ENCODE results near the gene PRR20D. TPM values are rescaled to one million over a fixed set of nuclear protein-coding genes. Genes with fewer than 3 reads are reported as not detected.

PRR20D gene
- not detected in 2 replicates for total RNA-seq

GRCh38 chr13:57160332-57160731, at the start of gene PRR20D:
Gene PRR20D (plus strand): TSS chr13:57160632. CDS start chr13:57161019, 387 bp downstream.

GRCh38 chr13:57140235-57140968, 20.0 kb upstream of the PRR20D start, which contains the start of gene PRR20A:
Gene PRR20A (plus strand): TSS chr13:57140918. CDS start chr13:57141305, 387 bp downstream.

GRCh38 chr13:57147188-57147587, 13.2 kb upstream of the PRR20D start, which contains the start of gene PRR20B:
Gene PRR20B (plus strand): TSS chr13:57147488. CDS start chr13:57147875, 387 bp downstream.

GRCh38 chr13:57153761-57154160, 6.7 kb upstream of the PRR20D start, which contains the start of gene PRR20C:
Gene PRR20C (plus strand): TSS chr13:57154061. CDS start chr13:57154448, 387 bp downstream.

GRCh38 chr13:57166897-57167296, 6.5 kb downstream of the PRR20D start, which contains the start of gene PRR20E:
Gene PRR20E (plus strand): TSS chr13:57167197. CDS start chr13:57167584, 387 bp downstream.

Other genes starting within 250 kb of the PRR20D start
- not detected in 2 replicates for gene PRR20A, start 19.7 kb upstream of the PRR20D start, total RNA-seq
- gene PRR20B, start 13.1 kb upstream of the PRR20D start, total RNA-seq: not detected in 2 replicates
- not detected in 2 replicates for gene PRR20C, start 6.6 kb upstream of the PRR20D start, total RNA-seq
- gene PRR20E, start 6.6 kb downstream of the PRR20D start, total RNA-seq: not detected in 2 replicates

Measured in nasal cavity respiratory epithelium epithelial cell of viscerocranial mucosa (primary cell).